ENCODE data around the gene MCUR1. TPM values are rescaled to one million over a fixed set of nuclear protein-coding genes. Genes with fewer than 3 reads are reported as not detected.

Gene MCUR1
- total and polyA plus RNA-seq, 9 of the 15 experiments (the other 6 are each of a cell fraction or from before 2014, with no cell fraction given), result 5.1 to 60.2 (median 41.4) TPM

- TF ChIP-seq RCOR1 (IDR thresholded peaks at IDR 0.05; ENCODE audit: borderline replicate concordance in 1 of 2, low read depth in 2 of 2, low read length in 2 of 2) (peak in 1 of 2 experiments; percentile 50; a peak in 1 of 4 replicates), HDAC1 (IDR thresholded peaks at IDR 0.05) (0 out of 4 replicates have a peak, but pooled peaks of 1 of the 2 experiments have one; percentile 16), SMARCA5 (IDR thresholded peaks at IDR 0.05) (no peak), ZNF75A (CRISPR knock-in tag; IDR thresholded peaks at IDR 0.05) (no peak), BMI1 (IDR thresholded peaks at IDR 0.05; ENCODE audit: low read length) (no peak; the same call in 1 of the 2 replicates), TAL1 (IDR thresholded peaks at IDR 0.05) (peak; percentile 34; the same call in 1 of the 2 replicates), CBX1 (IDR thresholded peaks at IDR 0.05; ENCODE audit: low read depth) (no peak), ZNF263 (CRISPR knock-in tag; IDR thresholded peaks at IDR 0.05; ENCODE audit: borderline replicate concordance) (no peak), ZKSCAN8 (CRISPR knock-in tag; IDR thresholded peaks at IDR 0.05) (no peak), ATF2 (CRISPR knock-in tag; IDR thresholded peaks at IDR 0.05) (no peak), MYNN (IDR thresholded peaks at IDR 0.05) (no peak), MYNN (CRISPR knock-in tag; IDR thresholded peaks at IDR 0.05) (no peak), ZNF174 (CRISPR knock-in tag; IDR thresholded peaks at IDR 0.05) (no peak), TCF15 (CRISPR knock-in tag; IDR thresholded peaks at IDR 0.05) (no peak), STAT5B (CRISPR knock-in tag; IDR thresholded peaks at IDR 0.05) (no peak), RFX1 (IDR thresholded peaks at IDR 0.05) (no peak), POLR2AphosphoS5 (IDR thresholded peaks at IDR 0.05; ENCODE audit: control insufficient read depth, insufficient read depth, low read depth, low read length) (no peak), SMAD3 (CRISPR knock-in tag; conservative IDR thresholded peaks at IDR 0.05) (no peak), EP400 (IDR thresholded peaks at IDR 0.05) (no peak; the same call in 1 of the 2 replicates), ZNF778 (CRISPR knock-in tag; IDR thresholded peaks at IDR 0.05) (peak; percentile 28; the same call in 1 of the 2 replicates), RNF219 (CRISPR knock-in tag; IDR thresholded peaks at IDR 0.05) (no peak), FOXP4 (CRISPR knock-in tag; IDR thresholded peaks at IDR 0.05; ENCODE audit: borderline replicate concordance) (no peak), ZNF79 (CRISPR knock-in tag; IDR thresholded peaks at IDR 0.05; ENCODE audit: low read depth) (no peak), SNAPC5 (CRISPR knock-in tag; IDR thresholded peaks at IDR 0.05) (no peak), L3MBTL2 (IDR thresholded peaks at IDR 0.05) (no peak; the same call in 1 of the 2 replicates)
Measured at GRCh38 chr6:13814938-13815575, 700 bp upstream of the MCUR1 start (continued).

Data from K562 (cell line).